Type B pancreatic cell (in vitro differentiated cells): ENCODE data around the gene MRTFA. TPM values are rescaled to one million over a fixed set of nuclear protein-coding genes. Genes with fewer than 3 reads are reported as not detected.

Experiments
- DNase-seq: peaks from one replicate; pipeline ENCODE4 v3.0.0; 2021; ENCODE audit warnings: mixed read lengths; ENCODE audit not compliant: unreplicated experiment; ENCODE audit errors: extremely low spot score
- H3K27ac Mint-ChIP-seq: 2 replicates; pipeline ENCODE4 v1.8.0; 2021; ENCODE audit warnings: mild to moderate bottlenecking, mixed read lengths
- H3K27me3 Mint-ChIP-seq: 2 replicates; pipeline ENCODE4 v1.8.0; 2021; ENCODE audit warnings: mixed read lengths
- H3K36me3 Mint-ChIP-seq: 2 replicates; pipeline ENCODE4 v1.8.0; 2021; ENCODE audit warnings: mixed read lengths
- H3K4me1 Mint-ChIP-seq: one replicate; pipeline ENCODE4 v1.8.0; 2021; ENCODE audit warnings: mixed read lengths; ENCODE audit not compliant: unreplicated experiment
- H3K4me3 Mint-ChIP-seq: 2 replicates; pipeline ENCODE4 v1.8.0; 2021; ENCODE audit warnings: mild to moderate bottlenecking, mixed read lengths
- H3K9me3 Mint-ChIP-seq: 2 replicates; pipeline ENCODE4 v1.8.0; 2021; ENCODE audit warnings: mixed read lengths
- total RNA-seq: library from RNA; stranded (reverse); gene quantifications from 2 replicates; pipeline ENCODE4 v1.2.1, GENCODE V29; 2021; ENCODE audit warnings: low replicate concordance
- TF ChIP-seq, protein P1 (sequence below): fragments of 200-600 bp; sonication (generic); conservative IDR thresholded peaks from 2 replicates; pipeline ENCODE4 v1.5.0; 2021; ENCODE audit warnings: antibody characterized with exemption, mild to moderate bottlenecking

The MRTFA gene
- total RNA-seq, 1 donor from 2014 or later, result 49.8 TPM

- Mint-ChIP-seq H3K36me3 (no peaks in the 10 kb centered on the region), H3K9me3 (peaks cover 5% of the 10 kb centered on the region), H3K4me1 (peaks cover 3% of the 10 kb centered on the region), H3K4me3 (no peak overlapping the region), H3K27ac (no peak overlapping the region), H3K27me3 (peaks cover 4% of the 10 kb centered on the region)
- TF ChIP-seq, protein P1, sequence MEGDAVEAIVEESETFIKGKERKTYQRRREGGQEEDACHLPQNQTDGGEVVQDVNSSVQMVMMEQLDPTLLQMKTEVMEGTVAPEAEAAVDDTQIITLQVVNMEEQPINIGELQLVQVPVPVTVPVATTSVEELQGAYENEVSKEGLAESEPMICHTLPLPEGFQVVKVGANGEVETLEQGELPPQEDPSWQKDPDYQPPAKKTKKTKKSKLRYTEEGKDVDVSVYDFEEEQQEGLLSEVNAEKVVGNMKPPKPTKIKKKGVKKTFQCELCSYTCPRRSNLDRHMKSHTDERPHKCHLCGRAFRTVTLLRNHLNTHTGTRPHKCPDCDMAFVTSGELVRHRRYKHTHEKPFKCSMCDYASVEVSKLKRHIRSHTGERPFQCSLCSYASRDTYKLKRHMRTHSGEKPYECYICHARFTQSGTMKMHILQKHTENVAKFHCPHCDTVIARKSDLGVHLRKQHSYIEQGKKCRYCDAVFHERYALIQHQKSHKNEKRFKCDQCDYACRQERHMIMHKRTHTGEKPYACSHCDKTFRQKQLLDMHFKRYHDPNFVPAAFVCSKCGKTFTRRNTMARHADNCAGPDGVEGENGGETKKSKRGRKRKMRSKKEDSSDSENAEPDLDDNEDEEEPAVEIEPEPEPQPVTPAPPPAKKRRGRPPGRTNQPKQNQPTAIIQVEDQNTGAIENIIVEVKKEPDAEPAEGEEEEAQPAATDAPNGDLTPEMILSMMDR, result no peak
- no peak for DNase-seq
These were observed 37.8 kb upstream of the MRTFA start for GRCh38 chr22:40674274-40674673.

DNA sequence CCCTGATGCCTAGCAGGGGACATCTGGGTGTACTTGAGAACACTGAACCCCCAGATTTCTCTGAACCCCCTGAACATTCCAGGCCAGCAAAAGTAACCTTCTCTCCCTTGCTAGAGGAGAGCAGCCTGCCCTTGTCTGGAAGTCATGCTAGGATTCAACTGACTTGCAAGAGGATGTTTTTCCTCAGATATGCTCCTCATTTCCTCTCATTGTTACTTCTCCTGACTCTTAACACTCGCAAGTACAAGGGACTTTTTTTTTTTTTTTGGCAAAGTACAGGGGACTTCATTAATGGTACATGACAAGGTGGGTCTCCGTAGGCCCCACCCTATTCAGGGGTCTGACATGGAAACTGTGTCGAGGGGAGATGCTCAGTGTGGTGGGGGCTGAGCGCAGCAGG lies 36.5 kb upstream of the MRTFA start:
- peaks cover 5% of the 10 kb centered on the region for H3K9me3 Mint-ChIP-seq

GRCh38 chr22:40671796-40672360 lies 35.4 kb upstream of the MRTFA start:
- H3K27ac Mint-ChIP-seq, result no peak overlapping the region
- H3K4me1 Mint-ChIP-seq, result peaks cover 11% of the 10 kb centered on the region
- H3K36me3 Mint-ChIP-seq, result no peaks in the 10 kb centered on the region
- no peak overlapping the region for H3K4me3 Mint-ChIP-seq
- H3K27me3 Mint-ChIP-seq, result no peaks in the 10 kb centered on the region
- TF ChIP-seq, protein P1, result no peak
- no peak for DNase-seq
- peaks cover 5% of the 10 kb centered on the region for H3K9me3 Mint-ChIP-seq

More for the DNA sequence above, 36.5 kb upstream of the MRTFA start:
- TF ChIP-seq, protein P1, result no peak
- Mint-ChIP-seq H3K4me1 (peaks cover 8% of the 10 kb centered on the region), H3K4me3 (no peak overlapping the region), H3K36me3 (no peaks in the 10 kb centered on the region), H3K27me3 (no peaks in the 10 kb centered on the region), H3K27ac (no peak overlapping the region)
- no peak for DNase-seq

DNA sequence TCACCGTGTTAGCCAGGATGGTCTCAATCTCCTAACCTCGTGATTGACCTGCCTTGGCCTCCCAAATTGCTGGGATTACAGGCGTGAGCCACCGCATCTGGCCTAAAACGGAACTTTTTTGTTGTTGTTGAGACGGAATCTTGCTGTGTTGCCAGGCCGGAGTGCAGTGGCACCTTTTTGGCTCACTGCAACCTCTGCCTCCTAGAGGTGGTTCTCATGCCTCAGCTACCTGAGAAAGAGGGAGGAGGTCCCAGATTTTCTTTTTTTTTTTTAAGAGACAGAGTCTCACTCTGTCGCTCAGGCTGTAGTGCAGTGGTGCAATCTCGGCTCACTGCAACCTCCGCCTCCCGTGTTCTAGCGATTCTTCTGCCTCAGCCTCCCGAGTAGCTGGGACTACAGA lies 34.9 kb upstream of the MRTFA start:
- Mint-ChIP-seq H3K4me1 (peaks cover 11% of the 10 kb centered on the region), H3K36me3 (no peaks in the 10 kb centered on the region), H3K27ac (no peak overlapping the region), H3K9me3 (peaks cover 5% of the 10 kb centered on the region), H3K4me3 (no peak overlapping the region), H3K27me3 (no peaks in the 10 kb centered on the region)
- DNase-seq, result no peak
- TF ChIP-seq, protein P1, result no peak

- TF ChIP-seq, protein P1, result no peak
- Mint-ChIP-seq H3K4me3 (no peak overlapping the region), H3K4me1 (peaks cover 16% of the 10 kb centered on the region), H3K36me3 (no peaks in the 10 kb centered on the region), H3K27me3 (no peaks in the 10 kb centered on the region), H3K27ac (no peak overlapping the region), H3K9me3 (peaks cover 5% of the 10 kb centered on the region)
- DNase-seq, result no peak
These were observed 33.5 kb upstream of the MRTFA start for GRCh38 chr22:40670058-40670457.
